Measurements from ENCODE around the gene ARHGEF28. TPM values are rescaled to one million over a fixed set of nuclear protein-coding genes. Genes with fewer than 3 reads are reported as not detected.

ARHGEF28 gene
- total RNA-seq, 1 donor from 2014 or later = 0.93 TPM

- H3K27ac Mint-ChIP-seq (ENCODE audit: unreplicated experiment) = no peak overlapping the region
- H3K27me3 Mint-ChIP-seq (ENCODE audit: low read depth) = no peaks in the 10 kb centered on the region
- H3K4me3 Mint-ChIP-seq = no peak overlapping the region
- TF ChIP-seq CTCF (conservative IDR thresholded peaks at IDR 0.05) = no peak
- no peaks in the 10 kb centered on the region for H3K4me1 Mint-ChIP-seq
- no peak for DNase-seq (ENCODE audit: low read depth, low spot score)
- H3K36me3 Mint-ChIP-seq (ENCODE audit: low read depth) = no peaks in the 10 kb centered on the region
- peaks cover 6% of the 10 kb centered on the region for H3K9me3 Mint-ChIP-seq
Observed at GRCh38 chr5:73821003-73821402, 195.0 kb downstream of the ARHGEF28 start.

GRCh38 chr5:73822278-73822988 is 196.4 kb downstream of the ARHGEF28 start:
- Mint-ChIP-seq H3K36me3 (ENCODE audit: low read depth) (no peaks in the 10 kb centered on the region), H3K27me3 (ENCODE audit: low read depth) (no peaks in the 10 kb centered on the region), H3K9me3 (peaks cover 6% of the 10 kb centered on the region), H3K4me1 (no peaks in the 10 kb centered on the region), H3K4me3 (no peak overlapping the region), H3K27ac (ENCODE audit: unreplicated experiment) (no peak overlapping the region)
- no peak for TF ChIP-seq CTCF (conservative IDR thresholded peaks at IDR 0.05)
- no peak for DNase-seq (ENCODE audit: low read depth, low spot score)

GRCh38 chr5:73822989-73823339 is 197.0 kb downstream of the ARHGEF28 start:
- H3K27ac Mint-ChIP-seq (ENCODE audit: unreplicated experiment) = no peak overlapping the region
- TF ChIP-seq CTCF (conservative IDR thresholded peaks at IDR 0.05) = no peak

GRCh38 chr5:73823508-73823925 is 197.5 kb downstream of the ARHGEF28 start:
- no peak overlapping the region for H3K27ac Mint-ChIP-seq (ENCODE audit: unreplicated experiment)
- peaks cover 6% of the 10 kb centered on the region for H3K9me3 Mint-ChIP-seq
- H3K4me3 Mint-ChIP-seq = no peak overlapping the region
- TF ChIP-seq CTCF (conservative IDR thresholded peaks at IDR 0.05) = no peak
- H3K36me3 Mint-ChIP-seq (ENCODE audit: low read depth) = no peaks in the 10 kb centered on the region
- H3K27me3 Mint-ChIP-seq (ENCODE audit: low read depth) = no peaks in the 10 kb centered on the region
- DNase-seq (ENCODE audit: low read depth, low spot score) = no peak
- no peaks in the 10 kb centered on the region for H3K4me1 Mint-ChIP-seq

More at GRCh38 chr5:73822989-73823339, 197.0 kb downstream of the ARHGEF28 start:
- Mint-ChIP-seq H3K4me3 (no peak overlapping the region), H3K36me3 (ENCODE audit: low read depth) (no peaks in the 10 kb centered on the region), H3K27me3 (ENCODE audit: low read depth) (no peaks in the 10 kb centered on the region), H3K4me1 (no peaks in the 10 kb centered on the region), H3K9me3 (peaks cover 6% of the 10 kb centered on the region)
- no peak for DNase-seq (ENCODE audit: low read depth, low spot score)

GRCh38 chr5:73825199-73825598 is 199.2 kb downstream of the ARHGEF28 start:
- Mint-ChIP-seq H3K9me3 (no peaks in the 10 kb centered on the region), H3K27ac (ENCODE audit: unreplicated experiment) (no peak overlapping the region), H3K4me3 (no peak overlapping the region), H3K27me3 (ENCODE audit: low read depth) (peaks cover 2% of the 10 kb centered on the region), H3K36me3 (ENCODE audit: low read depth) (no peaks in the 10 kb centered on the region), H3K4me1 (no peaks in the 10 kb centered on the region)
- no peak for DNase-seq (ENCODE audit: low read depth, low spot score)
- no peak for TF ChIP-seq CTCF (conservative IDR thresholded peaks at IDR 0.05)

Measured in neural crest cell (in vitro differentiated cells).